Measurements from ENCODE around the gene RAB6B. TPM values are rescaled to one million over a fixed set of nuclear protein-coding genes. Genes with fewer than 3 reads are reported as not detected.

RAB6B gene
- total RNA-seq, 2 donors from 2014 or later = 2.6 to 7.2 TPM

DNA sequence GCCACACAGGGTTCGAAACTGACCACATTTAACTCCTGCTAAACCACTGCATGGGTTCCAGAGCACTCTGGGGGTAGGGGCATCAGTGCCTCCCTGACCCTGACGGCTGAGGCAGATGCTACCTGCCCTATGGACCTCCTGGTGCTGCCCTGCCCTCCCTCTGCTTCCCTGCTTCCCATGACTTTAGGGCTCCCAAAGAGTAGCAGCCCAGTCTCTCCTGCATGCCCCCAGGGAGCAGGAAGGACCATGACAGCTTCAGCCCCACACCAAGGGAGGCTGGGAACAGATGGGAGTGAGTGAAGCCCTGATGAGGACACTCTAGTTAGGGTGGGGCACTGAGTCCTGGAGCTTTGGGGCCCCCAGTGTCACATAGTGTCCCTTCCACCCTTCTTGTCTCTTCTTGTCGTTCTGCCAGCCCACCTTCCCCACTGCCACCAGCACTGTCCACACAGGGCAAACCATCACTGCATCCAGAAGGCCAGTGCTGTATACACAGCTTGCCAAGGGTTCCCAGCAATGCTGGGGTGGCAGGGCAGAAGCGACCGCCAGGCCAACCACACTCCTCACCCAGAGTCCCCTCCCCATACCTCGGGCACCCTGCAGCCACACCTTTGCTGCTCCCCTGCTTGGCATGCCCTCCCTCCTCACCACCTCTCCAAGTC is 59.1 kb downstream of the RAB6B start:
- no peak overlapping the region for H3K27ac Mint-ChIP-seq
- DNase-seq (no peak), ATAC-seq (replicated peaks in 1 of 2) (no peak)
- H3K4me3 Mint-ChIP-seq = no peak overlapping the region
- H3K36me3 Mint-ChIP-seq (ENCODE audit: insufficient read depth in 2 of 2) = no peaks in the 10 kb centered on the region
- no peaks in the 10 kb centered on the region for H3K27me3 Mint-ChIP-seq (ENCODE audit: low read depth)
- H3K9me3 Mint-ChIP-seq = no peaks in the 10 kb centered on the region
- H3K4me1 Mint-ChIP-seq (ENCODE audit: low read depth) = no peaks in the 10 kb centered on the region

DNA sequence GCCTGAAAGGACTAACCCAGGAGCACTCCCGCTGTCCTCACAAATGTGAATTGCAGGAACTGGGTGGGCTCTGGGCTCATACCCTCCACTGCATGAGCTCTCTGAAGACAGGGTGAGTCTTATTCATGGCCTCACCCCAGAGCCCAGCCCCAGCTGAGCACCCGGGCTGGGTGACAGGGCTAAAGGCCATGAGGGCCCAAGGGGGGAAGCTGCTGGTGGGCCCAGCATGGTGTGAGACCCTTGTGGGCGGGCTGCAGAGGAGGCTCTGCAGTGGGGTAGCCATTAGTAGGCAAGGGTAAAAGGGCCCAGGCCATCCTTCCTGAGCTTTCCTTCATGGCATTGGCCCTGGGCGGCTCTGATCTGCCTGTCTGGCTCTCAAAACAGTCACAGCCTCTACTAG is 59.7 kb downstream of the RAB6B start:
- ATAC-seq (replicated peaks in 1 of 2) = no peak
- Mint-ChIP-seq H3K27ac (no peak overlapping the region), H3K4me1 (ENCODE audit: low read depth) (no peaks in the 10 kb centered on the region), H3K4me3 (no peak overlapping the region), H3K27me3 (ENCODE audit: low read depth) (no peaks in the 10 kb centered on the region), H3K9me3 (no peaks in the 10 kb centered on the region), H3K36me3 (ENCODE audit: insufficient read depth in 2 of 2) (no peaks in the 10 kb centered on the region)
- no peak for DNase-seq

DNA sequence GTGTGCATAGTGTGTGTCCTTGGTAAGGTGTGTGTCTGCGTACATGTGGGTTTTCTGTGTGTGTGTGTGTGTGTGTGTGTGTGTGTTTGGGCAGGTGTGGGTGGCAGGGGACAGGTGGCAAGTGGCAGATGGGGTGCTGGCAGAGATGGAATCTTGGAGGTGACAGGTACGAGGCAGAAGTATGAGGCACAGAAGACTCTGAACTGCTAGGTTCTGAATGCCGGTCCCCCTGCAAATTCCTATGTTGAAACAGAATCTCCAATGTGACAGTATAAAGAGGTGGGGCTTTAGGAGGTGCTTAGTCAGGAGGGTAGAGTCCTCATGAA is 60.3 kb downstream of the RAB6B start:
- H3K4me3 Mint-ChIP-seq = no peak overlapping the region
- no peaks in the 10 kb centered on the region for H3K4me1 Mint-ChIP-seq (ENCODE audit: low read depth)
- DNase-seq (no peak), ATAC-seq (replicated peaks in 1 of 2) (no peak)
- no peaks in the 10 kb centered on the region for H3K27me3 Mint-ChIP-seq (ENCODE audit: low read depth)
- H3K36me3 Mint-ChIP-seq (ENCODE audit: insufficient read depth in 2 of 2) = no peaks in the 10 kb centered on the region
- no peak overlapping the region for H3K27ac Mint-ChIP-seq
- H3K9me3 Mint-ChIP-seq = no peaks in the 10 kb centered on the region

DNA sequence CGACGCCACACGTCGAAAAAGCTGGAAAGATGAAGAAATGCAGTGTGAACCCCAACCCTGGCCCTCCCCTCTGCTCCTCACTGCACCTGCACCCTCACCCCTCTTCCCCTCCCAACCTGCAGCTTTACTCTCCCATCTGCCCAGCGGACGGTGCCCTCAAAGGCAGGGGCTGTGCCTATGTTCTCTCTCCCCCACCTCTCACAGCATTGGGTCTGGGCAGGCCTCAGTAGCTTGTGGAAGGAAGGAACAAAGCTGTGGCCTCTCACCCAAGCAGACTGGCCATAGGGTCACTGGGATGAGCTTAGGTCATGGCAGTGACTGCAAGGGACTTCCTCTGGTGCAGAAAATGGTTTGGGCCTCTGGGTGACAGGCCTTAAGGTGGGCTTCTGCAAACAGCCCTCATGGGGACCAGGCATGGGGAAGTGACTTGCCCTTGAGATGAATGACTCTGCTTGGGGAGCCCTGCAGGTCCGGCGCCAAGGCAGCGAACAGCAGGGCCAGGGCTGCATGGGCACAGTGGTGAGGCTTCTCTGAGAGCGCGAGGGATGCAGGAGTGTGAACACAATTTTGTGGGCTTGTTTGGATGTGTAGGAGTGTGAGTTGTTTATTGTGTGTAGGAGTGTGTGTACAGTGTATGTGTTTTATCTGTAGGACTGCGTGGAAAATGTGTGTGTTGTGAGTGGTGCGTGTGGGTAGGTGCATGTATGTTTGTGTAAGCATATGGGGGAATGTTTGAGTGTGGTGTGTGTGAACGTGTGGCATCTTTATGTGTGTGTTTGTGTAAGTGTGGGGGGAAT is 60.9 kb downstream of the RAB6B start:
- no peak overlapping the region for H3K27ac Mint-ChIP-seq
- H3K4me1 Mint-ChIP-seq (ENCODE audit: low read depth) = no peaks in the 10 kb centered on the region
- H3K4me3 Mint-ChIP-seq = no peak overlapping the region
- H3K36me3 Mint-ChIP-seq (ENCODE audit: insufficient read depth in 2 of 2) = no peaks in the 10 kb centered on the region
- H3K27me3 Mint-ChIP-seq (ENCODE audit: low read depth) = no peaks in the 10 kb centered on the region
- DNase-seq (no peak), ATAC-seq (replicated peaks in 1 of 2) (no peak)
- no peaks in the 10 kb centered on the region for H3K9me3 Mint-ChIP-seq

DNA sequence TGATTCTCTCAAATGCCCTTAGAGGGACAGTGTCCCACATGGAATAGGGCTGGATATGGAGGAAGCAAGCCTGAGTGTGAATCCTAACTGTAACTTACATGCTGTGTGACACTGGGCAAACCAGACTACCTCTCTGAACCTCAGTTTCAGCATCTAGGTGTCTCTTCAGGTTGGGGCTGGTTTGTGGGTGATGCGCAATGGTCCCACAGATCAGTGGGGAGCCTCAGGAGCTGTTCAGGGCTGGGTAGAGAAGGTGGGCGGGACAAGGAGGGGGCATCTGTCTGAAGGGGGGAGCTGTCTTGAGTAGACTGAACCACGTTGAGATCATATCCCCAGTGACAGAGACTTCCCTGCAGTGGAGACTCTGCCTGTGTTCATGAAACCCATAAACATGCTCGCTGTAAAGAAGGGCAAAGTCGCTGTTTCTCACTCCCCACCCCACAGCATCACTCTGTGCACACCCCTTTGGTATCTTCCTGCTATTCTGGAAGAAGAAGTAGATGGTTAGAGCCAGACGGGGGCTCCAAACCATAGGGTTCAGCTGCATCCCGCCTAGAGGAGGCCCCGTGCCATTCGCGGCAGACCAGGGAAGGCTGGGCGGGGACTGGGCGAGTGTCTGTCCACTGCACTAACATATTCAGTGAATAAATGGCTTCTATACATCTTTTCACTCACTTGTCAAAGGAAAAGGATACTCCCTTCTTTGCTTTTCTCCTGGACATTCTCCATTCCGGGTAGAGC is 61.6 kb downstream of the RAB6B start:
- no peak for DNase-seq
- no peak for ATAC-seq (replicated peaks in 1 of 2)
- Mint-ChIP-seq H3K27ac (no peak overlapping the region), H3K9me3 (no peaks in the 10 kb centered on the region), H3K4me3 (no peak overlapping the region), H3K27me3 (ENCODE audit: low read depth) (no peaks in the 10 kb centered on the region), H3K36me3 (ENCODE audit: insufficient read depth in 2 of 2) (no peaks in the 10 kb centered on the region), H3K4me1 (ENCODE audit: low read depth) (no peaks in the 10 kb centered on the region)

DNA sequence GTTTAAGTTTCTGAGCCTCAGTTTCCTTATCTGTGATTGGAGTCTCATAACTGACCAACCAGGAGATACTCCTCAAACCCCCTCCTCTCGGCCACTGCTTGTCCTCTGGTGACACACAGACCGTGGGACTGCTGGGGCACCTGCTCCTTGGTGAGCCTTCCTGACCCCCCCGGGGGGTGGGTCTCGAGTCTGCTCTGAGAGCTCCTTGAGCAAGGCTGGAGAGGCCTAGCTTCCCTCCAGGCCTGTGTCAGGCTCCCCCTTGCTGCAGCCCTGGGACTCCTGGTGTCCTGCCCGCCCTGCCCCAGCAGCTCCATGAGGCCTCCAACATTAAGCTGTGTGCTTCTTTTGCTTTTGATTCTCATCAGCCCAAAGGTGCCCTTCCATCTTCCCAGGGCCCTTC is 62.4 kb downstream of the RAB6B start:
- Mint-ChIP-seq H3K4me3 (no peak overlapping the region), H3K9me3 (no peaks in the 10 kb centered on the region), H3K4me1 (ENCODE audit: low read depth) (no peaks in the 10 kb centered on the region), H3K27ac (no peak overlapping the region), H3K36me3 (ENCODE audit: insufficient read depth in 2 of 2) (no peaks in the 10 kb centered on the region), H3K27me3 (ENCODE audit: low read depth) (no peaks in the 10 kb centered on the region)
- DNase-seq (no peak), ATAC-seq (replicated peaks in 1 of 2) (no peak)

DNA sequence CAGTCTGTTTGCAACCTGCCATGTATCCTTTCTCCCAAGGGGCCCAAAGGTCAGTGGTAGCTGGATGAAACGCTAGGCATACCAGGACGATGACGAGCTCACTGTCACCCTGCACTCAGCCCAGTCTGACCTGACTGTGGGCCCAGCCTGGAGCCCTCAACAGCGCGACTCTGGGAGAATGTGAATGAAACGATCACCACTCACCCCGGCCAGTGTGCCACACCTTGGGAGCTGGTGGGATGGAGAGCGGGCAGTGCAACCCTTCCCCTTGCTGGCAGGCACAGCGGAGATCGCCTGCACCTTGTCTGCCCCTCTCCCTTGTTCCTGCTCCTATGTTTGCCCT is 62.9 kb downstream of the RAB6B start:
- ATAC-seq (replicated peaks in 1 of 2) (no peak), DNase-seq (no peak)
- Mint-ChIP-seq H3K4me3 (no peak overlapping the region), H3K27ac (no peak overlapping the region), H3K4me1 (ENCODE audit: low read depth) (no peaks in the 10 kb centered on the region), H3K9me3 (no peaks in the 10 kb centered on the region), H3K36me3 (ENCODE audit: insufficient read depth in 2 of 2) (no peaks in the 10 kb centered on the region), H3K27me3 (ENCODE audit: low read depth) (no peaks in the 10 kb centered on the region)

DNA sequence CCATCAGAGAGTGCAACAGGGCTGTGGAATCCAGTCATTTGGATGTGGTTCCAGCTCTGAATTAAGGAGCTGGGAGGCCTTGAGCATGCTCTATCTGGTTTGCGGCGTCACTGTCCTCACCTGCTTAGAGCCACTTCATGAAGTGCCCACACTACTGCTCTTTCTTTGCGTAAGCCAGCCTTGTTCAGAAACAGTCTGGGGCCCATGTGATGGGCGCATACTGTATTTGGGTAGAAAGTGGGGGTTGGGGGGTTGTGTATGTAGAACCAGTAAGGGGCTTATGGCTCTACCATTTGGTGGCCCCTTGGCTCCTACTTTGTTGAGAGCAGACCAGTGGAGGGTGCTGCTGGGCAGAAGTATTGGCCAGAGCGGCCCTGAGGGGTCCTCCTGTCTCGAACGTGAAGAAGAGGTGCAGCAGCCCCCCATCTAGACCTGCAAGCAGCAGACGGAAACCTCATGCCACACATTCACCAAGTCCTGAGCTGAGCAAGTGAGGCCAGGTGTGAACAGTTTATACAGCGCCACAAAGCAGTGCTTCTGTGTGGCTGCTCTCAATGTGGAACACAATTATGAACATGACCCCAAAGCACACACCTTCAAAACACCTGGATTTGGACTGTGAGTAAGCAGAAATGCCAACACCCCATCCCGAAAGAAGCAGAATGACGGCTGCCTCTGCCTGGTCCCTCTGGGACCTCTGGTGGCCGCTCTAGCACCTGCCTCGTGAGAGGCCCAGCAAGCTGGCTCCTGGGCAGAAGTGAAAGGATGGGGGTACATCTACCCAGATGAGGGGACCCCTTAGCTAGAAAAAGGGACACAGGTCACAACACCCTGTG is 63.5 kb downstream of the RAB6B start:
- no peak overlapping the region for H3K27ac Mint-ChIP-seq
- H3K27me3 Mint-ChIP-seq (ENCODE audit: low read depth) = no peaks in the 10 kb centered on the region
- no peak overlapping the region for H3K4me3 Mint-ChIP-seq
- no peaks in the 10 kb centered on the region for H3K36me3 Mint-ChIP-seq (ENCODE audit: insufficient read depth in 2 of 2)
- no peaks in the 10 kb centered on the region for H3K9me3 Mint-ChIP-seq
- DNase-seq (no peak), ATAC-seq (replicated peaks in 1 of 2) (no peak)
- no peaks in the 10 kb centered on the region for H3K4me1 Mint-ChIP-seq (ENCODE audit: low read depth)

DNA sequence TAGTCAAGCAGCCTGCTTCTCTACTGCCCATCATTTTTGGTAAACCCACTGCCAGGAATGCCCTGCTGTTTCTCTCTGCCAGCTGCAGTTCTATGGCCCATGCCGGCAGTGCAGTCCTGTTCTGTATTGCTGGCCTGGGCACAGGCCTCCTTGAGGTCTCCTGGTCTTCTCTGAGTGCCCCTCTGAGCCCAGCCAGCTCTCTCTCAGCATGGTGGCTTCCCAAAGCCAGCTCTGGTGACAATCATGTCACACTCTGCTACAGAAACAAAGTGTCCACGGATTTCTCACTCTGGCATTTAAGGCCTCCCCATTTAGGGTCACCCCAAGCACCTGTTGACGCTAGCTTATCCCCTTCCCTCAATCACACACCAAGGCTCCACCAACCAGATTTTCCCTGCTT is 65.6 kb downstream of the RAB6B start:
- H3K36me3 Mint-ChIP-seq (ENCODE audit: insufficient read depth in 2 of 2) = no peaks in the 10 kb centered on the region
- H3K27me3 Mint-ChIP-seq (ENCODE audit: low read depth) = no peaks in the 10 kb centered on the region
- H3K4me1 Mint-ChIP-seq (ENCODE audit: low read depth) = no peaks in the 10 kb centered on the region
- H3K4me3 Mint-ChIP-seq = no peak overlapping the region
- no peaks in the 10 kb centered on the region for H3K9me3 Mint-ChIP-seq
- H3K27ac Mint-ChIP-seq = no peak overlapping the region
- ATAC-seq (replicated peaks in 1 of 2) (no peak), DNase-seq (no peak)

DNA sequence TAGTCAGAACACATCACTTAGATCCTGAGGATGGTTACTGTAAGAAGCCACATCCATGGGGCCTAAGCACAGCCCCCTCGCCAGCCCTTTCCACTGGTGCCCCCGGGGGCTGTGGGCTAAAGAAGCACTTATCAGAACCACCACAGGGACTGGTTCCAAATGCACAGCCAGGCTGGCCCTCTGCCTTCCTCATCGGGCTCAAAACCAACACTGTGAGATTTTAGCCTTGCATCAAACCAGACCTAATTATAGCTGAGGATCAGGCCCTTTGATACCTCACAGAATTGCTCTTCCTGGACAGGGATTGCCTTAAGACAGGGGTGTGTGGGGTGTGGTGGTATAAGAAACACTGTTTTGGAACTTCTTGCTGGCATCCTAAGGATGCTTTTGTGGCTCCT is 66.4 kb downstream of the RAB6B start:
- H3K4me1 Mint-ChIP-seq (ENCODE audit: low read depth) = no peaks in the 10 kb centered on the region
- H3K4me3 Mint-ChIP-seq = no peak overlapping the region
- ATAC-seq (replicated peaks in 1 of 2) (no peak), DNase-seq (no peak)
- H3K27ac Mint-ChIP-seq = no peak overlapping the region
- no peaks in the 10 kb centered on the region for H3K9me3 Mint-ChIP-seq
- H3K36me3 Mint-ChIP-seq (ENCODE audit: insufficient read depth in 2 of 2) = no peaks in the 10 kb centered on the region
- no peaks in the 10 kb centered on the region for H3K27me3 Mint-ChIP-seq (ENCODE audit: low read depth)

DNA sequence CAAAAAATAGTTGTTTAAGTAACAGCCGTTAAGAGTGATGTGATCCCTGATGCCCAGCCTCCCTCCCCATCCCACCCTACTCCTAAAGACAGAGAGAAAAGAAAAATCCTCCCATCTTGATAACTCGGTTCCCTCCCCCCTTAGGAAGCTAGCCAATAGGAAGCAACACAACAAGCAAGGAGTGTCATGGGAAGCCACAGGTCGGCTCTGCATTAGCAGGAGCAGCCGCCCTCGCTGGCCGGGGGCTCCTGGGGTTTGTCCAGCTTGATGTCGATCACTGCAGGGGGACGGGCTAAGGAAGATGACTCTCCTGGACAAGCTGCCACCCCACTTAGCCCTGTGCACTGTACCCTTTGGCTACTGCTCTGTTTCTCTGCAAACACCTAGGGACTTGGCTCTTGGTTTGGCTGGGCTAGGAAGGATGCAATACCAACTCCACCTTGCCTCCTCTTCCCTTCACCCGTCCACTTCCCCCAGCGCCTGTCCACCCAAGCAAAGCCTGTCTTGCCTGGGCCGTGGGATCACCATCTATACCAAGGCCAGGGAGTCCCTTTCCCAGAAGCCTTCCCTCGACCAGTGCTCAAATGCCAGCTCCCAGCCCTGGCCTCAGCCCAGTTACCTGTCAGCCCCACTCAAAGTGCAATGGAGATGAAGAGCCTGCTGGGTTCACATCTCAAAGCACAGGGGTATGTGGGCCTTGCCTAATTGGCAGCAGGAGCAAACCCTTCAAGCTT is 66.9 kb downstream of the RAB6B start:
- Mint-ChIP-seq H3K9me3 (no peaks in the 10 kb centered on the region), H3K27me3 (ENCODE audit: low read depth) (no peaks in the 10 kb centered on the region), H3K4me3 (no peak overlapping the region), H3K27ac (no peak overlapping the region), H3K4me1 (ENCODE audit: low read depth) (no peaks in the 10 kb centered on the region), H3K36me3 (ENCODE audit: insufficient read depth in 2 of 2) (no peaks in the 10 kb centered on the region)
- no peak for DNase-seq
- ATAC-seq (replicated peaks in 1 of 2) = no peak

DNA sequence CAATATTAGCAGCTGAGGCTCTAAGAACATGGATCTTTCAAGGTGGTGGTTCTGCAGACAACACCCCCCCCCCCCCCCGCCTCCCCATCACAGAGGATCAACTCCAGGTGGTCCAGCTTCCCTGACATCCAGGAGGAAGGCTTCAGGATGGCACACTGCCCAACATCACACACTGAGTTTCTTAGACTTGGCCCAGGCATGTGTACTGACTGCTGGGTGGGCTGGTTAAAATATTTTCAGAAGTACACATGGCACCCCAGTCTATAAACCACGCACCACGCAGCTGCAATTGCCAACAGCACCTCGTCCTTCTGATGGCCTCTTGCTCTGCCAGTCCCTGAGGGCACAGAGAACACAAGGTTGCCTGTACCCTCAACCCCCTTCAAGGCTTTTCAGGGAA is 68.0 kb downstream of the RAB6B start:
- Mint-ChIP-seq H3K27me3 (ENCODE audit: low read depth) (no peaks in the 10 kb centered on the region), H3K36me3 (ENCODE audit: insufficient read depth in 2 of 2) (peaks cover 0 to 5% of the 10 kb centered on the region in 2 donors), H3K4me3 (no peak overlapping the region), H3K27ac (no peak overlapping the region), H3K9me3 (no peaks in the 10 kb centered on the region), H3K4me1 (ENCODE audit: low read depth) (no peaks in the 10 kb centered on the region)
- no peak for ATAC-seq (replicated peaks in 1 of 2)
- DNase-seq = no peak

All from activated T-cell treated with anti-CD3 and anti-CD28 coated beads, Interleukin-2, amount 50 U/mL, for 72 hours (primary cell).